ENCODE results near the gene SAMD4A.

SAMD4A gene

DNA sequence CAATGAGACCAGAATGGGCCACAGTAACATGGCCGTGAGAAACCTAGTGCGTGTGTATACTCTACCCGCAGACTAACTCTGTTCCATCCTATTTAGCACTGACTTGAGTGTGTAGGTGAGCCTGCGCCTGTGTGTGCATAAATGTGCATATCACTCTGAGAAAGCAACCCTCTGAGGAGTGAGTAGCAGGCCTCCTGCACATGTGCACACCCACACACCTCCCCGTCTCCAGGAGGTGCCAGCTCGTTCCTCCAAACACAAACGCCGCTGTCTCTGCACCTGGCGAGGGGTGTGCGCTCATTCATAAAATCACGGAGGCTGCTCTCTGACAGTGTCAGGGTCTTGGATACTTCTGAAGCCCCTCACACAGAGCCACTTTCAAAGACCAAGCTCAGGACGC, 196.8 kb downstream of the SAMD4A start:
- DNase-seq (ENCODE audit: low spot score), result no peak

DNA sequence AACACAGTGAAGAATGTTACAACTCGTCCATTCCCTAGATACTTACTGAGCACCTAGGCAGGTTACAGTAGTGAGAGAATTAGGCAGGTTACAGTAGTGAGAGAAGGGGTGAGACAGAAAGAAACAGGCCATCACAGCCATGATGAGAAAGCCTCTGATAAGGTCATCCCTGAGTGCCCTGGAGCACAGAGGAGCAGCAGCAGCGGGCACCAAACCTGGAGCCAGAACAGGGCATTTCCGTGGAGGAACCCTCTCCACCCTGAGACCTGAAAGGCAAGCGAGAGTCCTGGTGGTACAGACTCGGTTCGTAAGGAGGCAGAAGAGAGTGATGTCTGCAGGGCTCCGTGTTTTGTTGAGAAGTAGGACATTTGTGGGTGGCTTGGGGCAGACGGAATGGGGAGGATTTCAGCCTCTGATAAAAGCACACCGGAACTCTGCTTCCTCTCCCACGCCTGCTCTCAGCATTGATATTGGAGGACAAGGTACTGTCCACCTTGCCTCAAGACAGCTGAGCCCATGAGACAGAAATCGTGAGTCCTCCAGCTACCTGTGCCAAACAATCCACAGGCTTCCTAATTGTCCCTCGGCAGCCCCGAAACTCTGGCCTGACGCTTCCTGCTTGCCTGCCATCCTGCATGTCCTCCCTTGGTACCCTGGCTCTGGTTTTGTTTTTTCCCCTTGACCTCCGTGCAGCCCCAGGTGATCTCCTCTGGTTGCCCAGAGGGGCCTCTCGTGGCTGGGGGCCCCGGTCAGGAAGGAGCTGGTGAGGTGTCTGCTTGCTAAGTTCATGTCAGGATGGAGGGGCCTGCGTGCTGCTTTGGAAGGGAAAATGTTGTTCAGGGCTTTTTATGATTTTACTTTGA, 199.6 kb downstream of the SAMD4A start:
- no peak for DNase-seq (ENCODE audit: low spot score)

DNA sequence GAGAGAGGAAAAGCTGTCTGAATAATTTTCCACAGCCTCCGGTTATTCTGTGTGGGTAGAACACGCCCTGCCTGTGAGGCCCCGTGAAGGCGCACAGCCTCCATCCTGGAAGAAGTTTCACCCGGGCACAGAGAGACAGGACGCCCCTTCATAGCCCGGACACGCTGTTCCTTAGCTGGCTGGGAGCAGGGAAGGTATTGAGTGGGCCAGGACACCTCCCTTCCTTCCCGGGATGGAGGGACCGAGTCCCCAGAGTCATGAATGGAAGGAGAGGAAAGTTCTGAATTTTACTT, 200.2 kb downstream of the SAMD4A start:
- DNase-seq (ENCODE audit: low spot score), result no peak

DNA sequence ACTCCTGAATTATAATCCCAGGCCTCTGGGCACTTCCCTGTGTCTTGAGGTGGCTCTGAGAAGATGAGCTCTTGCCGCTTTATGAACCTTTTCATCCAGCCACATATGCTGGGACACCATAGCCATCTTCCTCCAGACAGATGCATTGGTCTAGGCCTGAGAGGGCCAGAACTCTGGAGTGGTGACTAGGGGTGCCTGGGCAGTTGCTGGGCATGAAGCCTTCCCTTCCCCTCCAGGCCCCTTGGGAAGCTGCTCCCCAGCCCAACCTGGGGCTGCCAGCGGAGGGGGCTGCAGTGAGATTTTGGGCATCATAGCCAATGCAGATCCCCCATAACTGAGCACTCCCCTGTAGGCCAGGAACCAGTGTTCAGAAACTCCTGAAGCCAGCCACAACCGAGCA, 200.5 kb downstream of the SAMD4A start:
- no peak for DNase-seq (ENCODE audit: low spot score)

DNA sequence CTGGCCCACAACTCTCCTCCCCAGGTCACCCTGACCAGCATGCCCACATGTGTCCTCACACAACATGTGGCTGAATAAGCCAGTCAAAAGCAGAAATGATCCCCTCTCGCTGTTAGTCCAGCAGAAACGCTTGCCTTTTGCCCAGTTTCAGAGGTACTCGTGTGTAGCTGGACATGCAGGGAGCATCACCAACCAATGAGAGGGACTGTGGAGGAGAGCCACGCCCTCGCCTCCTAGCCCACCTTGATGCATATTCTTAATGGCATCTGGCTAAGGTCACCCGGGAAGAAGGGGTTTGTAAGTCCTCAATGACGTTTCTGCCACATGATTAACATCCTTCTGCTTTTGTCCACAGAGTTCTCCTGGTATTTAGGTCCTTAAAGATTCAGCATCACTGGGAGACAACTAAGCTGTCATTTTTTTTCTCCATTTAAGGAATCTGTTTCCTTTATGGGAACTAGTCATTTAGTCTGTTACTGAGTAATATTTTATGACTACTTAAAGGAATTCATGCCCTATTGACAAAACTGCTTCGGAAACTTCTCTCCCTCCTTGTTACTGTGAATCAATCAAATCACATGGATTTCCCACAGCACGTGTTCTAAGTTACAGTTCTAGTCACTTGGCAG, 201.7 kb downstream of the SAMD4A start:
- no peak for DNase-seq (ENCODE audit: low spot score)

DNA sequence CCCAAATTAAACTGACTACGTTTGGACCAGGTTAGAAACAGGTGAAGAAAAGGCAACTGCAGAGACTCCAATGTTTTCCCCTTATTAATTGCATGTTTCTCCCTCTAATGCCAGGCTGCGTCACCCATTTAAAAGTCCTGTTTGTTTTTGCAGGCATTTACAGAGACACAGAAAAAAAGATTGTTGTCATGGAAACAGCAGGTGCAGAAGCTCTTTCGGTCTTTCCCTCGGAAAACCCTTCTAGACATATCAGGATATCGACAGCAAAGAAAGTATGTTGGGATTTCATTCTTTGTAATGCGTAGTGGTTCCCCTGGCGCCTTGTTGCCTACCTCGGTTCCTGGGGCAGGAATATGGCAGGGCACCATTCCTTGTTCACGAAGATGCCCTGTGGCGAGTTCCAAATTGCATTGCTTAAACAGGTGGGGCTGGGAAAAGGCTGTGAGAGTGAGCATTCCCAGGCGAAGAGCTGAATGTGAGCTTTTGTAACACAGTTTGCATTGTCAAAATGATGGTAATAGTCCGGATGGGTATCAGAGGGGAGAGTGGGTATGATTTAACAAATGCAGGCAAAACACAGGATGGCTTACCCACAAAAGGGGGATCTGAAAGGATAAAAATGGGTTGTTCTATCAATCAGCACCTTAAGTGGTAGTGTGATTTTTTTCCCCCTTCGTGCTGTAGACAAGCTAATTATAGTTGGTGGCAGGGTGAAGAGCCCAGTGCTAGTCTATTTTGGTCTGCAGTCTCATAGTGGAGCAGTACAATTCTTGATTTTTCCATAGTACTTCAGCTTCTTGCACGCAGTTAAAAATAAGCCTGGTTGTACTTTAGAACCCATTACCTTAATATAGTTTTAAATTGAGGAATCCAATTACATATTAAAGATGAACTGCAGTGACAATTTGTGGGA, 203.3 kb downstream of the SAMD4A start:
- DNase-seq (ENCODE audit: low spot score), result no peak

DNA sequence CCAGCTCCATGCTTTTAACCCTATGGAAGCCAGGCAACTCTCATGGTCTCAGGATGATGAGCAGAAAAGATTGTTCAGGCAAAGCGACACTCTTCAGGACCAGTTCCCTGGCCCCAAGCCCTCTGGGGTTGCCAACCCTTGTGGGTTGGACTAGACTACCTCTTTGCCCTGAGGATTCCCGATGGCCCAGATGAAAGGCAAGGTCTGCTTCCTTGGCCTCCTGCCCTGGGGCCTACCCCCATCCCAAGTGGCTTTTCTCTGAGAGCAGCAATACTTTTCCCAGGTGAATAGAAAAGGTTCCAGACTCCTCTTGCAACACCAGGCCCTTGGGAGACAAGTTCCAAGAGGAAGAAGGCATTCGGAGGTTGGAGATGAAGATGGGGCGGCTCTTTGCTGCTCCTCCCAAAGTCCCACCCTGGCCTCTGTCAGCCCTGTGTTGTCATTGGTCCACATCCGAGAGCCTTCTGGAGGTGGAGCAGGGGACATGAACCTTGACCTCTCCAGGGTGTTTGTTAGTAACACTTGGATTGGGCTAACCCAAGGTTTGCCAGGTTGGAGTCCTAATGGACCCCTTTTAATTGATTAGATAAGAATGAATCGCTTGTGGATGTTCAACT, 204.6 kb downstream of the SAMD4A start:
- no peak for DNase-seq (ENCODE audit: low spot score)

DNA sequence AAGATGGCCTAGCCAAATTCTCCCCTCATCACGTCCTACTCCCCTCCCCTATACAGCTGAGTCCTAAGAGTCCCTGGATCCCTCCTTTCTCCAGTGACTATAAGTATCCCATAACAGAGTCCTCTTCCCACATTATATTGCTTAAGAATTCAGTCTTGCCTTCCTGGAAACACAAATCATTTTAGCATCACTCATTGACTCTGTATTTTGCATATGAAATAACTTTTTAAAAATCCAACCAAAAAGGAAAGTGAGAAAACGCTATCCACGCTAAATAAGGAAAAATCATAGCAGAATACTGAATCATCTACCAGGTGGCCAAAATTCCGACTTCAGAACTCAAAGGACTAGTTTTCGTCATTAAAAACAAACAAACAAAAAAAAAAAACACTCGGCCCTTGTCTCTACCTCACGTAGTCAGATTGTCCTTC, 205.5 kb downstream of the SAMD4A start:
- DNase-seq (ENCODE audit: low spot score), result no peak

DNA sequence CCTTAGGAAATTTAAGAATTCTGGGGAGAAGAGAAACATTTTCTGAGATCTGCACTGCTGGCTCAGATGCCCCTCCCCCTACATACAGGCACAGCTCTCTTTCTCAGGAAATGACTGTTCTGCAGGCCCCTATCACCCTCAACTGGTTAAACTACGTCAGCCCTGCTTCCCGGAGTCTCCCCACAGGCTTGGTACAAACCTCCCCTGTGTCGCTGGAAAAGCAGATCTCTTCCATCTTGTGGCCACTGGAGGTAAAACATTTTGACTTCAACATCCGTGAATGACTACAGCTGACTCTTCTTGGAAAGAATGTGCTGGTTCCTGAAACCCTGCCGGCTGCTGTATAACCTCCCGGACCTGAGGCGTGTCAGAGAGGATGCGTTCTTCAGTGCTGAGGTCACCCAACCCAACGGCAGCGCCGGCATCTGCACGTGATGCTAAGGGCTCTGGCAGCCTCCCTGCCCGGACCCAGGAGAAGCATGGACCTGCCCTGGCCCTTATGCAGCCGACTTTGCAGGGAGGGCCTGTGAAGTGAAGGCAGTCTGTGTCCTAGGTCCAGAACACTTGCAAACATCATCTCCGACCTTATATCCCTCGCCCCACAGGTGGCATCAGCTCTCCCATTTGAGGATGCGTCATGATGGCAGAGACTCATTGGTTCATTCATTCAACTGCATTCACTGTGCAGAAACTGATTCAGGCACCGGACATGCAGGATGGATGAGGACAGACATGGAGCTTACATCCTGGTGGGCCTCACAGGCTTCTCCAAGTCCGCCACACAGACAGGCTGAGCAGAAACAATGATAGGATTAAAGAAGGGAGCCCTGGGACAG, 206.5 kb downstream of the SAMD4A start:
- DNase-seq (ENCODE audit: low spot score), result peak; percentile 99

DNA sequence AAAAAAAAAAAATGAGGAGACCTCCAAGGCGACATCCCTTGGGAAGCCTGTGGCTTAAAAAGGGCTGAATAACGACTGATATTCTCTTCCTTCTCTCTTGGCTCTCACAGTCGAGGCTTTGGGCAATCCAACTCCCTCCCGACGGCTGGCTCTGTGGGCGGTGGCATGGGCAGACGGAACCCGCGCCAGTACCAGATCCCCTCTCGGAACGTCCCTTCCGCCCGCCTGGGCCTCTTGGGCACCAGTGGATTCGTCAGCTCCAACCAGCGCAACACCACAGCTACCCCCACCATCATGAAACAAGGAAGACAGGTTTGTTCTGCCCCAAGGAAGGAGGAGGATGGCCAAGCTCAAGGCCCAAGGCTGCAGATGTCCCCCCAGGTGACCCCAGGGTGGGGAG, 207.9 kb downstream of the SAMD4A start:
- no peak for DNase-seq (ENCODE audit: low spot score)

DNA sequence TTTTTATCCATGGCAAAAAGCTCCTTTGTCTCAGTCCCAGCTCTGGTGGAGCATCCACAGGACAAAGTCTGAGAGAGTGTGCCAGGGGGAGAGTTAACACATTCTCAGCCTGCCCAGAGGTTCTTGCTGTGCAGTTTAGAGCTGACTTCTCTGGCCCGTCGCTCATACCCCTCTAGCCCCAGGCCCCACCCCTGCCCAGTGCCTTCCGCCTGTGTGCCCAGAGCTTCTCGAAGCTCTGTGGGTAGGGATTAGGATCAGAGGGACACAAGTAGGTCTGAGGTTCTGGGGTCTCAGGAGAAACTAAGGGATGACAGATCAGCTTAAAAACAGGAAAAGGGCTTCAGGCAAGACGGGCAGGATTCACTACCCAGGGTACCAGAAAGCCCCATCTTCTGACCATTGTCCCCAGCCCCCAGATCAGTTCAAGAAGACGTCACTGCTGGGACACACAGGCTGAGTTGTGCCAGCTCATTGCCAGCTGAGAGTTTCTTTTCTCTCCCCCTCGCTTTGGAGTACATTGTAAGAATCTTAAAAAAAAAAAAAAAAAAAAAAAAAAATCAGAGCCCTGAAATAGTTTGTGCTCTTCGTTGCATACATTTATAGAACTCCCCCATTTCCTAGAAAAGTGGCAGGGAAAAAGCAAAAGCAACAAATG, 208.7 kb downstream of the SAMD4A start:
- DNase-seq (ENCODE audit: low spot score), result no peak

DNA sequence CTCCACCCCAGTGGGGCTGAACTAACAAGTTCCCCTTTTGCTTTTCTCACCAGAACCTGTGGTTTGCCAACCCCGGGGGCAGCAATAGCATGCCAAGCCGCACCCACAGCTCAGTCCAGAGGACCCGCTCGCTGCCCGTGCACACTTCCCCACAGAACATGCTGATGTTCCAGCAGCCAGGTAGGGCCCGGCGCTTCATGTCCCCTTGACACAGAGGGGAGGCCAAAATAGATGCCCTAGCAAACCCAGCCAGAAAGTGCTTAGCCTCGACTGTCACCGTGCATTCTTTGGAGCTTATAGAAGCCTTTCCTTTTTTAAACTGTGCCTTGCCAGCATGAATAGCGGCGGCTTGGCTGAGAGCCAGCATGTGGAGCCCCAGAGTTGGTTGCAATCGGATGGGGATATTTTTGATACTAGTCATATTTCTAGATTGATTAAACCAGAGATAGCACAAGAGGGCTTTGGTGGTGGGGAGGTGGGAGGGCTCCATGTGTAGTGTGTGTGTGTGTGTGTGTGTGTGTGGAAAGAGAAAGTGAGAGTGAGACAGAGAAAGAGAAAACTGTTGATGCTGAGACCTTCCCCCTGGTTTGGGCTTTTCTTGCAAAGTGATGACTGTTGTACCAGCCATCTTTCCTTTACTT, 209.6 kb downstream of the SAMD4A start:
- no peak for DNase-seq (ENCODE audit: low spot score)

DNA sequence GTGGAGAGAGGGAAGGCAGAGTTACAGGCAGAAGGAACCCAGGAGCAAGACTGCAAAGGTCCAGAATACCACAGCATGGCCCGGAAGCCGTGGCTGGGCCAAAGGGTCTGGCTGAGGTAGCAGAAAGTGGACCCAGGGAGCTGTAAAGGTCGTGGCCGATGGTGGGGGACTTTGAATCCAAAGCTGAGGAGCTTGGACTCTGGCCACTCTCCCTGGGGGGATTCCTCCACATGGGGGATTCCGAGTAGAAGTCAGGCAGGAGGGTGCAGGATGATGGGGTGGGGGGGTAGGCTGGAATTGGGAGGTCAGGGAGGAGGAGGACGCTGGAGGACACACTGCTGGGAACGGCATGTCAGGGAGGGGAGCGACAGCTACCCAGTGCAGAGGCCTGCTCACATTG, 210.5 kb downstream of the SAMD4A start:
- DNase-seq (ENCODE audit: low spot score), result no peak

DNA sequence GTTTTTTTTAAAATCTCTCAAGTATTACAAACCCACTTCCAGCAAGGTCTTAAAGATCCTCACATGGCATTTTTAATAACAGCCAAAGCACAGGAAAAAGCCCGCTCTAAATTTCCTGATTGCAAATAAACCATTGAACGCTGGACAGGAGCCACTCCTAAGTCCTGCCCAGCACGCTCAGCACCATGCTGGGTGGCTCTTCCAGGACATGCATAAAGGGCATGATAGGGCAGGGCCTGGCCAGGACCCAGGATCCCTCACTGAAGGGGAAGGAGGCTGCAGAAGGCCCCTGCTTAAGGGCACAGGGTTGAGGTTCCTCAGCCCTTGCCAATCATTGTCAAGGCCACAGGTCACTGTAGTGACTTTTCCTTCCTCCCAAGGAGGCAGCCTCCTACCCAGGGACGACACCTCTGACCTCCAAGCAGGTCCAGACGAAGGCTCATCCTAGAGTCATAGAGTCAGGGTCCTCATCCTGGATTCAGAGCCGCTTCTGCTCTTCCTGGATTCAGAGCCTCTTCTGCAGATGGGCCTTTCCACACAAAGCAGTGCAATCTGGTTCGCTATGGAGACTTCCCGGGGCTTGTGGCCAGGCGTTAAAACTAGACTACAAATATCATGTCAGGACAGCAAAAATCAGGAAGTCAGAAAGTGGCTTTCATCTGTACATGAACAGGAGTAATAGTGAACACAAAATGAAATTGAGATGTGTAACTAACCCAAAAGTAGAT, 211.9 kb downstream of the SAMD4A start:
- DNase-seq (ENCODE audit: low spot score), result no peak

DNA sequence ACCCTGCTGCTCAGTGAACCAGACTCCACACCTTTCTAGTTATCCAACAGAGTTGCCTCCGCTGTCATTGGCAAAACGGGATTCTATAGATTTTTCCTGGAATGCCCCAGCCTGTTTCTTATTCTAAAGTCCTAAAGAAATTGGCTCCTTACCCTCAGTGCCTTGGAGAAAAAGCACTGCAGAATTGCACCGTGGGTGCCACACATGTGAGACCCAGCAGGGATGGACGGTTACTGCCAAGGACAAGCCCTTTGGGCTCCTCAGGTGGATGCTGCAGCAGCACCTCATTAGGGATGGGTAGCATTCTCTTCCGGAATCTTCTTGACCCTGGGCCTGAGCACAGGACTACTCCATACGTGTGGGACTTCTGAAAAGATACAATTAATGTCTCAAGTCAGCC, 214.2 kb downstream of the SAMD4A start:
- DNase-seq (ENCODE audit: low spot score), result no peak

DNA sequence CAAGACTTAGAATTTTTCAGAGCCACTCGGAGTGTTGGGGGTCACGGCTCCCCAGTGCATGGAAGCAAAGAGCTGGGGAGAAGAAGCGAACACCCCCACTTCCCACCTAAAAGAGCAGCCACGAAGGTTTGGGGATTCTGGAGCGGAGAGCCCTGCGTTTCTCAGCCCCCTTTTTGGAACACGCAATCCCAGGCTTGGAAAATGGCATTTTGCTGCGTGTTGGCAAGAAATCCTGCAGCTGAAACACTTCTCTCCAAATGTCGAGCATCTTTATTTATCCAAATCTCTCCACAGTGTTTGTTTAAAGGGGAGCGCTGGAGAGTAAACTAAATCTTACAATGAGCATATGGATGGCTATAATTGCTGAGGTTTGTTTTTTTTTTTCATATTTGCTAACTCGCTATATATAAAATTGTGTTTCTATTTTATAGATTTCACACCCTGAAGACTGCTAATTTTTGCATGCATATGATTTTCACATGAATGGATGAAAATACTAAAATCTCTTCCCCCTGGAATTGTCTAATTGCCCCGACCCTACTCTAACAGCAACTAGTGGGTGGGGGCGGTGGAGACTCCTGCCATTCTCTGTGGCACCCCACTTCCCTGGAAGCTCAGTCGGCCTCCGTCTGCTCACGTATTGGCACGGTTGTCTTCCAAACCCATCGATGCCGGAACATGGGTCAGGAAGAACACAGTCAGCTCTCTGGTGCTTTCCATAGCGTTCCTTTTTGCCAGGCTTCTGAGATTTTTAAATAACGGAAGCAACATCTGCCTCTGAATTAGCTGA, 215.2 kb downstream of the SAMD4A start:
- no peak for DNase-seq (ENCODE audit: low spot score)

DNA sequence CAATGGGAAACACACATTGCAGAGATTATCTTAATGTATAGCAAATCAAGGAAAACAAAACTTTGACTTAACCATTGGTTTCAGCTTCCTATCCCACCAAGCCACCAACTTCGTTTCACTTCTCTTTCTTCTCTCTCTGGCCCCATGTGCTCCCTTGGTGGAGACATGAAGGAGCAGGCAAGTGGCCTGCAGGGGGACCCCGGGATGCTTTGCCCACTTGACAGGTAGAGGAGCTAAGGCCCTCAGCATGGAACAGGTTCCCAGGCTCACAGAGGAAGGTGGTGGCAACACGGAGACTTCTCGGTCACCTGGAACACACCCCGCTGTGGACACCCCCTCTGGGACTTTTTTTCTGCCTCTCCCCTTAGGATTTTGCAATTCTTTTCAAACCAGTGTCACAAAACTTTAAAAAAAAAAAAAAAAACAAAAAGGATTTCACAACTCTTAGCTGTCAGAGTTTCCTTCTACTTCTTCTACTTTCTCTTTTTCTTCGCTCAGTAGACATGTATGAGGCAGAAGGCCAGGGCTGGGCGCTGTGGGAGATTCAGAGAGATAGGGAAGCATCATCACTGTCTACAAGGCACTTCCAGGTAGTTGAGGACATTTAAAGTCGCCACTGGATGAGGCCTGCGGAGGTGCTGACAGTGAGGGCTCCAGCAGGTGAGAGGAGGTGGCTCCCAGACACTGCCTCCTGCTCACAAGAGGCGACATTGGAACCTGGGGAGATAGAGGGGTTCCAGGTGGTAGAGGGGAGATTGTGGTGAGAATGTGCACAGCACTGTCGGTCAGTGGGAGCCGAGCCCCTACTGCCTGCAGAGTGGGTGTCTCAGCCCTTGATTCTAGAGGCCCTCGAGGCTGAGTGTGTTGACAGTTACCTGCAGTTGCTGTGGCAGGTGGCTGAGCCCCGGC, 216.1 kb downstream of the SAMD4A start:
- no peak for DNase-seq (ENCODE audit: low spot score)

DNA sequence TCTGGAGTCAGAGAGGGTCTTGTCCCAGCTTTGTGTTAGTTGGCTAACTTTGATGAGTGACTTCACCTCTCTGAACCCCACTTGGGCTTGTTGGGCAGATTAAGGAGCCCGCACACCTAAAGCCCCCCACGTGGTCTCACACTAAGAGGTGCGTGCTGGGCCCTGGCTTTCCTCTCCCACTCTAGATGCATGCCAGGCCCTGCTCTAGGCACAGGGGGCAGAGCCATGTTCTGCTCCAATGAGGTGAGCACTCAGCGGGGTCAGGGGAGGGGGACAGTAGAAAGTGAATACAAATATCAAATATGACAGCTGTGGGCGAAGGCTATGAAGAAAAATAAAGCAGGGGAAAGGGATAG, 216.7 kb downstream of the SAMD4A start:
- DNase-seq (ENCODE audit: low spot score), result no peak
